Osteoblast (primary cell): ENCODE results near the gene GNRHR. TPM values are rescaled to one million over a fixed set of nuclear protein-coding genes. Genes with fewer than 3 reads are reported as not detected.

Source experiments
- DNase-seq: peaks from one replicate; pipeline ENCODE4 v3.0.0; 2011; ENCODE audit warnings: low spot score, mixed read lengths; ENCODE audit not compliant: insufficient read length; ENCODE audit errors: missing footprints
- H2AFZ ChIP-seq: 2 replicates; pipeline ENCODE4 v1.6.0; 2011; ENCODE audit warnings: mild to moderate bottlenecking, low read length
- H3K27ac ChIP-seq: 2 replicates; pipeline ENCODE4 v1.5.1; 2011; ENCODE audit warnings: mild to moderate bottlenecking, low read depth, low read length, moderate library complexity
- H3K27me3 ChIP-seq: 2 replicates; pipeline ENCODE4 v1.6.0; 2012; ENCODE audit warnings: mild to moderate bottlenecking, control low read depth, inconsistent platforms, low read length, moderate library complexity; ENCODE audit not compliant: insufficient read depth
- H3K36me3 ChIP-seq: 2 replicates; pipeline ENCODE4 v1.5.1; 2011; ENCODE audit warnings: mild to moderate bottlenecking, low read length, control low read depth, moderate library complexity; ENCODE audit not compliant: insufficient read depth
- H3K4me1 ChIP-seq: 2 replicates; pipeline ENCODE4 v1.5.1; 2011; ENCODE audit warnings: mild to moderate bottlenecking, low read length, control low read depth, moderate library complexity; ENCODE audit not compliant: insufficient read depth
- H3K4me2 ChIP-seq: 2 replicates; pipeline ENCODE4 v1.6.0; 2011; ENCODE audit warnings: mild to moderate bottlenecking, low read length; ENCODE audit not compliant: insufficient read depth
- H3K4me3 ChIP-seq: fragments of 200-600 bp; sonication (generic); 3 replicates; pipeline ENCODE4 v1.5.1; 2012; ENCODE audit warnings: mild to moderate bottlenecking, low read length, inconsistent platforms; ENCODE audit not compliant: insufficient read depth
- H3K79me2 ChIP-seq: 2 replicates; pipeline ENCODE4 v1.6.0; 2012; ENCODE audit warnings: mild to moderate bottlenecking, low read length, control low read depth, inconsistent platforms; ENCODE audit not compliant: insufficient read depth
- H3K9me3 ChIP-seq: 2 replicates; pipeline ENCODE4 v1.5.1; 2011; ENCODE audit warnings: low read depth, low read length, control low read depth
- H4K20me1 ChIP-seq: 2 replicates; pipeline ENCODE4 v1.6.0; 2012; ENCODE audit warnings: mild to moderate bottlenecking, low read length, control low read depth; ENCODE audit not compliant: insufficient read depth
- total RNA-seq: library from RNA; depleted of rRNA; stranded (reverse); fragments of >200 nt; gene quantifications from 2 replicates; pipeline ENCODE4 v1.2.3, GENCODE V29; 2012
- TF ChIP-seq, protein P1 (sequence below): IDR thresholded peaks from 2 replicates; pipeline ENCODE4 v1.5.1; 2011; ENCODE audit warnings: mild to moderate bottlenecking, low read depth, low read length, moderate library complexity; ENCODE audit errors: extremely low read depth

Gene GNRHR
- total RNA-seq, 1 donor, result not detected

DNA sequence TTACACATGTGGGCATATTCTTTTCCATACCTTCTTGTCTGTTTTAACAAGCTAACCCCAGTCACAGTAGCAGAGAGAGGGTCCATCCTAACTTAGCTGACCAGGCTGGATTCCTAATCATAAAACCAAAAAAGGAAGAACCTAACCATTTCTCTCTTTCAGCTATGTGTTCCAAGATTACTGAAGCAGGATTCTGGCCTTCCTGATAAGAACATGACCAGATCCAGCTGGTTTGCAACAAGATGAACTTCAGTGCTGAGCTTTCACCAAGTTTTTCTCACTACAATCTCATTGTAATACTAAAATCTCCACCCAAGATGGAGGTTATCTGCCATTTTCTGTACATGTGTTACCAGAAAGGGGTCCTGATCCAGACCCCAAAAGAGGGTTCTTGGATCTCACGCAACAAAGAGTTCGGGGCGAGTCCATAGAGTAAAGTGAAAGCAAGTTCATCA is 32.8 kb downstream of the GNRHR start:
- H3K79me2 ChIP-seq, result no peaks in the 10 kb centered on the region
- TF ChIP-seq, protein P1, sequence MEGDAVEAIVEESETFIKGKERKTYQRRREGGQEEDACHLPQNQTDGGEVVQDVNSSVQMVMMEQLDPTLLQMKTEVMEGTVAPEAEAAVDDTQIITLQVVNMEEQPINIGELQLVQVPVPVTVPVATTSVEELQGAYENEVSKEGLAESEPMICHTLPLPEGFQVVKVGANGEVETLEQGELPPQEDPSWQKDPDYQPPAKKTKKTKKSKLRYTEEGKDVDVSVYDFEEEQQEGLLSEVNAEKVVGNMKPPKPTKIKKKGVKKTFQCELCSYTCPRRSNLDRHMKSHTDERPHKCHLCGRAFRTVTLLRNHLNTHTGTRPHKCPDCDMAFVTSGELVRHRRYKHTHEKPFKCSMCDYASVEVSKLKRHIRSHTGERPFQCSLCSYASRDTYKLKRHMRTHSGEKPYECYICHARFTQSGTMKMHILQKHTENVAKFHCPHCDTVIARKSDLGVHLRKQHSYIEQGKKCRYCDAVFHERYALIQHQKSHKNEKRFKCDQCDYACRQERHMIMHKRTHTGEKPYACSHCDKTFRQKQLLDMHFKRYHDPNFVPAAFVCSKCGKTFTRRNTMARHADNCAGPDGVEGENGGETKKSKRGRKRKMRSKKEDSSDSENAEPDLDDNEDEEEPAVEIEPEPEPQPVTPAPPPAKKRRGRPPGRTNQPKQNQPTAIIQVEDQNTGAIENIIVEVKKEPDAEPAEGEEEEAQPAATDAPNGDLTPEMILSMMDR, result no peak
- peaks cover 17% of the 10 kb centered on the region for H3K4me1 ChIP-seq
- H2AFZ ChIP-seq, result peak overlapping the region; percentile 7
- H4K20me1 ChIP-seq, result no peaks in the 10 kb centered on the region
- no peaks in the 10 kb centered on the region for H3K36me3 ChIP-seq
- H3K4me2 ChIP-seq, result no peak overlapping the region
- no peak overlapping the region for H3K4me3 ChIP-seq
- H3K9me3 ChIP-seq, result no peaks in the 10 kb centered on the region
- H3K27me3 ChIP-seq, result no peaks in the 10 kb centered on the region
- peak overlapping the region; percentile 8 for H3K27ac ChIP-seq
- no peak for DNase-seq

DNA sequence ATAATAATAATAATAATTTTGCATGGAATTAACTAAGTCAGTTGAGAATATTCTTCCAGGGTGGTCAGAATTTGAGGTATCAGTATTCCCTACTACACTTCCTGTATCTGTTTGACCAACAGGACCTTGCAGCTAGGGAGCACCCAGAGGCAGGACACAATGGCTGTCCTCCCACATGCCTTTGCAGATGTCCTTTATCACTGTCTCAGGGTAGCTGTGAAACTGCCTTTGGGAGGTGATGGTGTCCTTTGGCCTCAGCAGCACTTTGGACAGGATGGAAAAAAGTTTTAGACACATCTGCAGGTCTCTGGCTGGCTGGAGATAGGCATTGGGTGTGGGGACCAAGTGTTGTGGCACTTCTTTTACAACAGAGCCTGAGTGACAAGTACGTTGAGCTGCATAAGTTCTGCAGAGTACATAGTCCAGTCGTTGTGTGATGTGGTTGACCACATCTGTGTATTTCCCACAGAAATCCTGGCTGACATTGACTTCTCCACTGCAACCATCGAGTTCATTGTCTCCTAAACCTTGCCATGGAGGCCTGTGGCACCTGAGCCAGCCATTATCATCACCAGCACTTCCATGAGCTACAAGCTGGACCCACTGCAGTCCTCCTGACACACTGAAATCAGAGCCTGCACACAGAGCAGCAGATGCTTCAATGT is 34.1 kb downstream of the GNRHR start:
- H3K36me3 ChIP-seq, result no peaks in the 10 kb centered on the region
- no peak overlapping the region for H3K27ac ChIP-seq
- H3K4me2 ChIP-seq, result no peak overlapping the region
- no peaks in the 10 kb centered on the region for H4K20me1 ChIP-seq
- H3K4me3 ChIP-seq, result no peak overlapping the region
- H3K79me2 ChIP-seq, result peaks cover 4% of the 10 kb centered on the region
- H3K9me3 ChIP-seq, result no peaks in the 10 kb centered on the region
- TF ChIP-seq, protein P1, result no peak
- H2AFZ ChIP-seq, result no peak overlapping the region
- no peaks in the 10 kb centered on the region for H3K27me3 ChIP-seq
- peaks cover 7% of the 10 kb centered on the region for H3K4me1 ChIP-seq
- no peak for DNase-seq

DNA sequence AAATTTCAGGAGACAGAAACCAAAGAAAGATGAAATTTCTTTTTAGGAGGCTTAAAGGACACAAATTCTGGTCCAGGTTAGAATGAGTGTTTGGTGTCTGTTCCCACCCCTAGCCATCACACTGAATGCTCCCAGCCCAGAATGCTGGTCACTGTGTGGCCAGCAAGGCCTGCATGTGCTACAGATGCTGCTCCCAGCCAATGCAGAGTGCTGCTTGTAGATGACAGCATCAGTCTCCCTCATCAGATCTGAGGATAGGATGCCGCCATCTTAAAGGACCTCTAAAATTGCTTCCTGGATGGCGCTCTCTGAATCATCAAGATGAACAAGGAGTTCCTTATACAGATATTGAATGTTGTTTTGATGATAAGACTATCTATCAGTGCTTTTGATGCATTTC is 35.3 kb downstream of the GNRHR start:
- Histone ChIP-seq H3K27ac (no peak overlapping the region), H3K9me3 (no peaks in the 10 kb centered on the region), H3K4me3 (no peak overlapping the region), H3K4me2 (no peak overlapping the region), H3K79me2 (peaks cover 4% of the 10 kb centered on the region), H4K20me1 (no peaks in the 10 kb centered on the region), H3K36me3 (no peaks in the 10 kb centered on the region), H3K4me1 (peaks cover 15% of the 10 kb centered on the region), H3K27me3 (no peaks in the 10 kb centered on the region), H2AFZ (no peak overlapping the region)
- DNase-seq, result no peak
- TF ChIP-seq, protein P1, result no peak

DNA sequence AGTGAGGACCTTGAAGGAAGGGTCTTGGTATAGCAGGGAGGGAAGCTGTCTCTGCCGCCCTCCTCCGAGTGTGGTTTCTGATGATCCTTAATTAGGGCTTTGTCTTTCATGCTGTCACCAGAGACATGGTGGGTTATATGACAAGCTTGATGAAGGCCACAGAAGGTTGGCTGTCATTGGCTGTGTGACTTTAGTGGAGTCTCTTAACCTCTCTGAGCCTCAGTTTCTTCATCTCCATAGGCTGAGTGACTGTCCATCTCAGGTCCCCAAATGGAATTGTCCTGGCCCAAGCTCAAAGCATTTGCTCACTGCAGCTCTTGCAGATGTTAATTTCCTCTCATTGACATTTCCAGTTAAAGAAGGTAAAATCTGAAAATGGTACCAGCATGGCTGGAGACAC is 36.6 kb downstream of the GNRHR start:
- no peak overlapping the region for H3K4me2 ChIP-seq
- H3K79me2 ChIP-seq, result peaks cover 4% of the 10 kb centered on the region
- no peak for DNase-seq
- no peaks in the 10 kb centered on the region for H3K27me3 ChIP-seq
- no peak overlapping the region for H3K4me3 ChIP-seq
- peaks cover 5% of the 10 kb centered on the region for H4K20me1 ChIP-seq
- peaks cover 19% of the 10 kb centered on the region for H3K4me1 ChIP-seq
- no peaks in the 10 kb centered on the region for H3K9me3 ChIP-seq
- H3K36me3 ChIP-seq, result no peaks in the 10 kb centered on the region
- TF ChIP-seq, protein P1, result no peak
- H3K27ac ChIP-seq, result no peak overlapping the region
- H2AFZ ChIP-seq, result no peak overlapping the region
